HG03432 (cell line): Measurements from ENCODE around the gene MRNIP.
"Not testable (repeated sequence)": the region's sequence is repeated elsewhere in the genome, so short reads cannot be mapped to it uniquely, and the experiment has no call there.

Experiments
- ATAC-seq: cut with Tn5 transposase; IDR thresholded peaks from one replicate; pipeline ENCODE4 v1.9.1; 2021; ENCODE audit warnings: mild to moderate bottlenecking, moderate library complexity; ENCODE audit not compliant: unreplicated experiment

MRNIP gene

GRCh38 chr5:179795049-179795862 lies 63.4 kb downstream of the MRNIP start:
- ATAC-seq, result no peak

GRCh38 chr5:179794575-179794974 lies 64.0 kb downstream of the MRNIP start:
- ATAC-seq, result no peak

- no peak for ATAC-seq
Observed at GRCh38 chr5:179794171-179794570, 64.4 kb downstream of the MRNIP start.

- ATAC-seq, result no peak
Observed at GRCh38 chr5:179793468-179794139, 65.0 kb downstream of the MRNIP start, which contains the start of gene LTC4S. TSS of gene LTC4S (plus strand) at chr5:179793986. CDS start at chr5:179794081, 95 bp downstream.

GRCh38 chr5:179792612-179793467 lies 65.8 kb downstream of the MRNIP start:
- ATAC-seq, result no peak

GRCh38 chr5:179791881-179792611 lies 66.6 kb downstream of the MRNIP start:
- ATAC-seq, result no peak

- ATAC-seq, result not testable (repeated sequence)
Observed at GRCh38 chr5:179789278-179789677, 69.3 kb downstream of the MRNIP start.

- no peak for ATAC-seq
Observed at GRCh38 chr5:179788193-179788854, 70.3 kb downstream of the MRNIP start.
